Heart right ventricle (tissue), 16 donors: ENCODE results near the gene GSTCD. TPM values are rescaled to one million over a fixed set of nuclear protein-coding genes. Genes with fewer than 3 reads are reported as not detected.
A peak's percentile ranks its signal among the peaks of the same experiment; 100 is the strongest.

ENCODE experiments used
- ATAC-seq, 8 donors: fragments of 200-7000 bp; cut with Tn5 transposase; one replicate each; pipeline ENCODE4 v1.9.1; 2020; ENCODE audit warnings: mild to moderate bottlenecking in 8 of 8, moderate library complexity in 8 of 8, moderate number of reproducible peaks in 1 of 8
- DNase-seq, 2 donors: peaks; one replicate each; pipeline ENCODE4 v3.0.0-alpha.2; 2020
- H3K27ac ChIP-seq, 10 donors: fragments of 200-600 bp; sonication (generic) in 2 of 10; one replicate each; pipeline versions ENCODE4 v1.5.0 to v1.8.0; 2020 to 2022; ENCODE audit warnings: mild to moderate bottlenecking in 3 of 10
- H3K27me3 ChIP-seq, 7 donors: fragments of 200-600 bp; one replicate each; pipeline ENCODE4 v1.8.0; 2021 to 2022; ENCODE audit warnings: mild to moderate bottlenecking in 2 of 7
- H3K36me3 ChIP-seq, 9 donors: fragments of 200-600 bp; sonication (generic) in 1 of 9; one replicate each; pipeline versions ENCODE4 v1.5.0 to v1.8.0; 2020 to 2022; ENCODE audit warnings: mild to moderate bottlenecking in 2 of 9
- H3K4me1 ChIP-seq, 9 donors: fragments of 200-600 bp; sonication (generic) in 1 of 9; one replicate each; pipeline versions ENCODE4 v1.5.0 to v1.8.0; 2020 to 2022; ENCODE audit warnings: mild to moderate bottlenecking in 4 of 9
- H3K4me3 ChIP-seq, 10 donors: fragments of 200-600 bp; sonication (generic) in 2 of 10; one replicate each; pipeline versions ENCODE4 v1.5.0 to v1.8.0; 2020 to 2022; ENCODE audit warnings: mild to moderate bottlenecking in 7 of 10, moderate library complexity in 2 of 10
- H3K9me3 ChIP-seq, 11 donors: fragments of 200-600 bp in 10 of 11; sonication (generic) in 2 of 11; one replicate each; pipeline versions ENCODE4 v1.5.0 to v1.8.0; 2013 to 2022; ENCODE audit warnings: mild to moderate bottlenecking in 2 of 11, control low read depth in 1 of 11, moderate library complexity in 1 of 11
- CTCF ChIP-seq, 9 donors: fragments of 200-600 bp; sonication (generic) in 2 of 9; IDR thresholded peaks; one replicate each; pipeline versions ENCODE4 v1.5.0 to v1.8.0; 2021 to 2022; ENCODE audit warnings: antibody characterized with exemption in 9 of 9, mild to moderate bottlenecking in 5 of 9, moderate library complexity in 1 of 9
- WGBS, 2 donors: extraction: QIAGEN DNeasy Blood & Tissue Kit; methylation state at CpG; one replicate each; pipeline ENCODE4 v1.1.7; 2013; ENCODE audit warnings: inconsistent platforms in 1 of 2; 5-methylcytosine and 5-hydroxymethylcytosine counted together
- intact Hi-C, 10 donors: fragments of 100-400 bp; cut with DNase I; formaldehyde crosslinking; loops; one replicate each; pipeline versions ENCODE4 v1.11.1 to v1.14.2; 2022
- long read RNA-seq, 3 donors: library from polyadenylated mRNA; unstranded; transcript quantifications; one replicate each; pipeline ENCODE4 v2.0.0, GENCODE V29; 2020 to 2021
- polyA plus RNA-seq, 2 donors: library from polyadenylated mRNA; stranded (reverse); fragments of 200-250 nt; gene quantifications; one replicate each; pipeline ENCODE4 v1.2.3, GENCODE V29; 2013
- total RNA-seq, 10 donors: library from RNA; stranded (reverse); fragmentation: NEBNext Ultra II Directional in 3 of 10; extraction: Animal tissue kit (Norgen Biotek cat#: 25700) in 3 of 10; gene quantifications; one replicate each; pipeline versions ENCODE4 v1.2.1 to v1.2.4, GENCODE V29; 2021 to 2023
- donor health status: Arrhythmogenic right ventricular cardiomyopathy.
- donor health status: ischemic (EF 13 %, LVEDD 7.1; RV severe dilation, severe dysfunction).
- donor health status: healthy with polysubstance abuse.
- donor health status: DM: no; HTN: yes; CAD: no.
- donor health status: DM: no; HTN: no; CAD: no.
- donor health status: ischemic (EF 25% LVEDD 6.9; RV normal size, moderate dysfunction).
- donor health status: ischemic (EF 25% LVEDD 5.7; RV mildly dilated, moderate dysfunction).
- donor health status: healthy.
- donor health status: DM: yes; HTN: yes; CAD: no.
- donor health status: Ischemic cardiomyopathy.
- donor health status: ischemic (EF 35%, LVEDD 5.7; RV mildly dilated, moderate dysfunction).
- donor health status: nonischemic (EF 11% LVEDD 7.7; RV severe dilation, severe dysfunction).
- donor health status: DM: yes; HTN: yes; CAD: no.
- donor health status: PGD.
- donor health status: ischemic (EF 29% LVEDD 5.4; RV normal size, mild dysfunction).
- donor health status: nonischemic (EF 23%, LVEDD 6.1; RV moderate dilation, normal function).

The GSTCD gene, protein sequence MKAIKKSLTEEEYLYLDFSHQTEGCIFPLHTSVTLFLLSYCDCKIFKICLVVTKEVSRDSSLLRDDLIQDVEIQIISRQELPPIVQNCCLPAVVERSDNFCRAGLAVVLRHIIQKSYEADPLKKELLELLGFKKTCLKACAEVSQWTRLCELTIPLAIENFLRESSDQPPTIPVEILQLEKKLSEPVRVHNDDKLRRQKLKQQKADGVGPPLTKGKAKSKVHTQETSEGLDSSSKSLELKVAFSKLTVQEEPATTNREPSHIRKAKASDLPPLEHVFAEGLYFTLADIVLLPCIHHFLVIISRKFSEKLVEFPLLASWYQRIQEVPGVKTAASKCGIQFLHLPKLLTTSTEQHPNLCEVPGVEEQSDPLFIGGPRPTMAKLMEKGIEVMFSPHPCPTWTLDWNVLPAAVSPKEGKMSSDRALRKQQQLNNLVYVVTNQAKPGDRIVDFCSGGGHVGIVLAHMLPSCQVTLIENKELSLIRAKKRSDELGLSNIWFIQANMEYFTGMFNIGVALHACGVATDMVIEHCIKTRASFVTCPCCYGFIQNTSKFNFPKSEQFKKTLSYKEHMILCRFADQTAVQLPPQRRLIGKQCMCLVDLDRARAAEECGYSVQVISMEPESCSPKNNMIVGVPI
- total RNA-seq (1 to 10 TPM; 2.4 to 5.9 (median 4.4) TPM), polyA plus RNA-seq (1 to 10 TPM in 1 of 2 donors, under 1 TPM in 1; 0.66 to 1.3 TPM)
- long read RNA-seq, donor 1, full-length matches to known transcripts, result 2 of 2 reads
- long read RNA-seq, donor 1, partial matches to known transcripts, result 0 of 2 reads
- long read RNA-seq, donor 1, other reads (novel, unspliced or antisense), result 0 of 2 reads
- long read RNA-seq, donor 2, partial matches to known transcripts, result 0 of 1 reads
- long read RNA-seq, donor 2, other reads (novel, unspliced or antisense), result 1 of 1 reads
- long read RNA-seq, donor 3, full-length matches to known transcripts, result 7 of 22 reads
- long read RNA-seq, donor 3, partial matches to known transcripts, result 6 of 22 reads
- long read RNA-seq, donor 3, other reads (novel, unspliced or antisense), result 9 of 22 reads

DNA sequence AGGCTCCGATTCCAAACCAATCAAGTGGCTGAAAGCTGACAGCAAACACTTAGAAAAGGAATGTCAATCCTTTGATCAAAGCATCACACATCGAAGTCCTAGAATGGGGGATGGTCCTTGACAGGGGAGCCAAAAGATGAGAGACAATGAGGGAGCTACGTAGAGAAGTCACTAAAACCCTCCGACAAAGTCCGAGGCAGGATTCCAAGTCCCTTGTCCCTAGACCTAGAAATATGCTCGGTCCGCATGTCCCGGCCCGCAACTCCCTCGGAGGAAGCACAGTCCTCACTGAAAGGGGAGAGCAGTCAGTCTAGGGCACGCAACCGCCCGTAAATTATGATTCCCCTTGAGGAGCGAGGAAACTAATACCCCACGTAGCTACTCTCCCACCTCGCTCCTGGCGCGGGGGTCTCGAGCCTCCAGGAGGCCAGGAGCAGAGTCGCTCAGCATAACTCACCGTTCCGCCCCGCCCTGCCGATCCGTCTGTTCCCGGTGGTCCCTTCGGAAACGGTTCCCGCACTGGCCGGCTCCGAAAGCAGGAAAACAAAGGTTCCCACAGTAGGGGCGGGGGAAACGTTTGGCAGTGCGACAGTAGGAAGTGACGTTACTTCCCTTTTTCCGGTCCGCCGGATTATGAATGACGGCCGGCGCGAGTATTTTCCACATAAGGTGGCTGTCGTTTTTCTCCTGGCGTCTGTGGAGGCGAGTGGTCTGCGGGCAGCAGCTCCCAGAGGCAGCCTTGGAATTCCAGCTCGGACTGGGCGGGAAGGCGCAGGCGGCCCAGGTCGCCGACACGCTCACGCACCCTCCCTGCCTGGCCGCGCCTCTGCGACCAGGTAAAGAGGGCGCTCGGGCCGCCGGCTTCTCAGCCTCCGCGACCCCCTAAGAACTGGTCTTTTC lies at the start of gene GSTCD, which contains the start of gene INTS12:
GSTCD (plus strand) TSS at position 604 of the 900 bp plus-strand sequence. CDS start 8,830 bp downstream, outside the sequence.
INTS12 (minus strand) TSS at position 509 of the 900 bp plus-strand sequence. CDS start 8,684 bp downstream, outside the sequence.
- peaks cover 0 to 38% (median 26%) of the 10 kb centered on the region in 9 donors for H3K4me1 ChIP-seq
- intact Hi-C loops, result loop anchor here in 2 of 10 donors (10.0 kb wide), 1 partner anchor 564 kb away; the partner anchor contains the start of gene TET2 (in 2 of the 2)
- no peaks in the 10 kb centered on the region for H3K9me3 ChIP-seq
- WGBS, 2 donors, result 0 to 1% methylated on average over 63 of the region's 63 CpGs
- peak within 1 kb of the TSS; percentile 68 to 98 (median 86) for H3K4me3 ChIP-seq
- H3K36me3 ChIP-seq, result peaks cover 0 to 9% (median 0%) of the 10 kb centered on the region in 9 donors
- no peak for TF ChIP-seq CTCF (IDR thresholded peaks at IDR 0.05)
- ATAC-seq, result peak; percentile 97 to 100 (median 99)
- H3K27ac ChIP-seq, result peak within 1 kb of the TSS; percentile 20 to 92 (median 85)
- DNase-seq, result peak; percentile 88 to 93
- H3K27me3 ChIP-seq, result no peaks in the 10 kb centered on the region

GRCh38 chr4:105659190-105659589 lies 49.4 kb upstream of the GSTCD start:
- Histone ChIP-seq H3K4me1 (peaks cover 0 to 6% (median 0%) of the 10 kb centered on the region in 9 donors), H3K9me3 (no peaks in the 10 kb centered on the region), H3K27ac (no peak overlapping the region), H3K4me3 (no peak overlapping the region), H3K27me3 (no peaks in the 10 kb centered on the region), H3K36me3 (no peaks in the 10 kb centered on the region)
- intact Hi-C loops, result loop anchor here in 1 of 10 donors (10.0 kb wide), 1 partner anchor 134 kb away; no protein-coding TSS in a partner anchor
- ATAC-seq (no peak), DNase-seq (no peak)
- no peak for TF ChIP-seq CTCF (IDR thresholded peaks at IDR 0.05)
- 79 to 81% methylated on average over 6 of the region's 6 CpGs for WGBS, 2 donors

DNA sequence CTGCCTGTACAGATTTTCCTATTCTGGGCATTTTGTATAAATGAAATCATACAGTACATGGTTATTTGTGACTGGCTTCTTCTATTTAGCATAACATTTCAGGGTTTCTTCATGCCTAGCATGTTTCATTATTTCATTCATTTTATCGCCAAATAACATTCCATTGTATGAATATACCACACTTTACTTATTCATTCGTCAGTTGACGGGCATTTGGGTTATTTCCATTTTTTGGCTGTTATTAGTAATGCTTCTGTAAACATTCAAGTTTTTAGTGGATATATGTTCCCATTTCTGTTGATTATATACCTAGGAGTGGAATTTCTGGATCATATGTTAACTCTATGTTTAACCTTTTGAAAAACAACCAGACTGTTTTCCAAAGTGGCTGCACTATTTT lies 47.6 kb upstream of the GSTCD start:
- peaks cover 0 to 6% (median 0%) of the 10 kb centered on the region in 9 donors for H3K4me1 ChIP-seq
- no peaks in the 10 kb centered on the region for H3K27me3 ChIP-seq
- TF ChIP-seq CTCF (IDR thresholded peaks at IDR 0.05), result no peak
- intact Hi-C loops, result no loop called here
- H3K36me3 ChIP-seq, result no peaks in the 10 kb centered on the region
- no peak for ATAC-seq
- no peak for DNase-seq
- WGBS, 2 donors, result 94 to 97% methylated on average over 3 of the region's 3 CpGs
- H3K9me3 ChIP-seq, result no peaks in the 10 kb centered on the region
- no peak overlapping the region for H3K4me3 ChIP-seq
- H3K27ac ChIP-seq, result no peak overlapping the region
